ENCODE measurements around the gene ANKS1B.

DNA sequence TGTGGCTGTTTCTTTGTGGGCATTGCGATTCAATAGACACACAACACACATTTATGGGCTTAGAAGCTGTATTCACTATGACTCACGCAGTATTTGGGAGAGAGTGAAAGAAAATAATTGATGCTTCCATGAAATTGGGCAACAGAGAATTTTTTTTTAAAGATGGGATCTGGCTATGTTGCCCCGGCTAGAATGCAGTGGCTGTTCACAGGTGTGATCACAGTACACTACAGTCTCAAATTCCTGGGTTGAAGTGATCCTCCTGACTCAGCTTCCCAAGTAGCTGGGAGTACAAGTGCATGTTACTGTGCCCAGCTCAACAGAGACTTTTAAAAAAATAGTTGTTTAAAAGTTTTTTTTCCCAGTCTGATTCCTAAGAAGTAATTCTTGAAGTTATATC, 1193.3 kb downstream of the ANKS1B start:
- TF ChIP-seq ZBTB7A (IDR thresholded peaks at IDR 0.05; ENCODE audit: low read depth) = no peak
- TF ChIP-seq CEBPB (IDR thresholded peaks at IDR 0.05) = no peak
- TF ChIP-seq, protein P1, sequence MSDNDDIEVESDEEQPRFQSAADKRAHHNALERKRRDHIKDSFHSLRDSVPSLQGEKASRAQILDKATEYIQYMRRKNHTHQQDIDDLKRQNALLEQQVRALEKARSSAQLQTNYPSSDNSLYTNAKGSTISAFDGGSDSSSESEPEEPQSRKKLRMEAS (IDR thresholded peaks at IDR 0.05) = no peak
- no peak for TF ChIP-seq RAD21 (IDR thresholded peaks at IDR 0.05; ENCODE audit: low read depth)
- TF ChIP-seq TCF12 (IDR thresholded peaks at IDR 0.05; ENCODE audit: low read depth) = no peak
- TF ChIP-seq EGR1 (IDR thresholded peaks at IDR 0.05) = no peak
